Suppressor macrophage treated with lipopolysaccharide for 4 hours (primary cell): ENCODE measurements around the gene ABTB1.
"Not testable (repeated sequence)": the region's sequence is repeated elsewhere in the genome, so short reads cannot be mapped to it uniquely, and the experiment has no call there.

Experiments
- DNase-seq: peaks from one replicate; pipeline ENCODE4 v3.0.0-alpha.2; 2020

Gene ABTB1

DNA sequence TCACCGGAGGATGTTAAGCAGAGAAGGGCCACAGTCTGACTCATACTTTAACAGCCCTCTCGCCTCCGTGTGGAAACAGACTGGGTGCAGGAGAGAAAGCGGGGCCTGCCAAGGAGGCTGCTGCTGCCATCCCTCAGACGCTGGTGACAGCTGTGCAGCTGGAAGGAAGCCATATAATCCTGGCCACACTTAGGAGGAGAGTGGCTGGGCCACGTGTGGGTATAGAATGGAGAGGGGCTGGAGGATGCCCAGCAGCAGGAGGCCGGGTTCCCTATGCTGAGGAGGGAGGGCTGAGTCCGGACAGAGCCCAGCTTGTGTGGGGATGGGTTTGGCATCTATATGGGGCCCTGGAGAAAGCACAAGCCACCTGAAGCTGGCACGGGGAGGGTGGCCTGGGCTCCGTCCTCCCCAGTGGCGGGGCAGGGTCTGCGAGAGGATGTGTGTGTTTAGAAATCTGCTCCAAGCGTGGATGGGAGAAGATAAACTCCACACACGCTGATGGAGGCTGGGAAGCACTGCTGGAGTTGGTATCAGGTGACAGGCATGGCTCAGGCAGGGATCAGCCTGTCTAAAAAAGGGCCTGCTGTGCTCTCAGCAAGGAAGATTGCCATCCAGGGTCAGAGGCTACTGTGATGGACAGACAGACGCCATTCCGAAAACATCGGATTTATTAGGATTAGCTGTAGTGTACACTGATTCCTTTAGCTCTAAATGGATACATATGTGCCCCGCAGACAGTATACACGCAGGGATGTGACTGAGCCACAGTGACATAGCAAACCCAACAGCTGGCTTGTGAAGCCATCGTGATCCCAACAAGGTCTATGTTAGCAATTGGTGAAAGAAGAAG lies 15.9 kb downstream of the ABTB1 start:
- DNase-seq: no peak

- no peak for DNase-seq
Measured at GRCh38 chr3:127689266-127689860, 16.6 kb downstream of the ABTB1 start.

- DNase-seq: no peak
Measured at GRCh38 chr3:127690106-127690505, 17.4 kb downstream of the ABTB1 start.

DNA sequence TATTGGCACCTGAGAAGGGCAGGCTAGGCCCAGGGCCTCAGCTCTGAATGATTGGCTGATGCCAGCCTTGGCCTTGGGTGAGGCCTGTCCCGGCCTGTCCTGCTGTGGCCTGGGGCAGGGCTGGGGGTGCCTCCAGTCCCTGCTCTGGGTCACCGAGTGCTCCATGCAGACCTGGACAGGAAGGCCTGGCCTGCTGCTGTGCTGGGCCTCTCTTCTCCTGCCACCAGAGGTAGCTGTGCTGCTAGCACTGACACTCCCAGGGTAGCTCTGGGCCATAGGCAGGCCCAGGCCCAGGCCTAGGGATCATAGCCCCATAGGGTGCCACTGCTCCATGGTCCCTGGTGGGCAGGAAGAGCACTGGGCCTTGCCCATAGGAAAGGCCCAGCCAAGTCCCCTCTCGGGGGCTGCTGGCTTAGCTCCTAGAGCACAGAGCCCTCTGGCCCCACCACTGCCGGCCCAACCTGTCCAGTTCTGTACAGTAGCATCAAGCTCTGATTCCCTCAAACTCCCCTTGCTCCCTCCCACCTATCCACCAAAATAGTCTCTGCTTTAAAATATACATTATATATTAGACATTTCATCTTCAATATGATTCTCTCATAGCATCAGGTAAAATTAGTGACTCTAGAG lies 18.2 kb downstream of the ABTB1 start:
- DNase-seq: no peak

DNA sequence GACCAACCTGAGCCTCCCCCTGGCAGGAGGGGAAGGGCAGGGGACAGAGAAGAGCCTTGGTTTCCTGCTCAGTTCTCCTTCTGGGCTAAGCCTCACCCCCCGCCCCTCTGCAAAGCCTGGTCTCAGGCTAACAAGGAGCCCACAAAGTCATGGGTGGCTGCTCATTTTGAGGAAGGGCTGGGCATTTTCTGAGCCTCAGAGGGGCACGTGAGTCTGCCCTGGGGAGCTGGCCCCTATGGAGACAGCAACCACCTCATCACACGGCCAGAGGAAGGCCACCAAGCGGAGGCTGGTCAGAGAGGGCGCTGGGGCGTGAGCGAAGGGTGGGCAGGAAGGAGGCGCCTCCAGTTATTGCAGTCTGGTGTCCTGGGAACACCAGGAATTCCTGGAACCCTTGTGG lies 18.7 kb downstream of the ABTB1 start:
- no peak for DNase-seq

- no peak for DNase-seq
Measured at GRCh38 chr3:127691974-127692373, 19.2 kb downstream of the ABTB1 start.

- no peak for DNase-seq
Measured at GRCh38 chr3:127692501-127693335, 20.0 kb downstream of the ABTB1 start.

GRCh38 chr3:127693336-127693843 lies 20.6 kb downstream of the ABTB1 start:
- DNase-seq: no peak

- DNase-seq: no peak
Measured at GRCh38 chr3:127694467-127695215, 21.9 kb downstream of the ABTB1 start.

DNA sequence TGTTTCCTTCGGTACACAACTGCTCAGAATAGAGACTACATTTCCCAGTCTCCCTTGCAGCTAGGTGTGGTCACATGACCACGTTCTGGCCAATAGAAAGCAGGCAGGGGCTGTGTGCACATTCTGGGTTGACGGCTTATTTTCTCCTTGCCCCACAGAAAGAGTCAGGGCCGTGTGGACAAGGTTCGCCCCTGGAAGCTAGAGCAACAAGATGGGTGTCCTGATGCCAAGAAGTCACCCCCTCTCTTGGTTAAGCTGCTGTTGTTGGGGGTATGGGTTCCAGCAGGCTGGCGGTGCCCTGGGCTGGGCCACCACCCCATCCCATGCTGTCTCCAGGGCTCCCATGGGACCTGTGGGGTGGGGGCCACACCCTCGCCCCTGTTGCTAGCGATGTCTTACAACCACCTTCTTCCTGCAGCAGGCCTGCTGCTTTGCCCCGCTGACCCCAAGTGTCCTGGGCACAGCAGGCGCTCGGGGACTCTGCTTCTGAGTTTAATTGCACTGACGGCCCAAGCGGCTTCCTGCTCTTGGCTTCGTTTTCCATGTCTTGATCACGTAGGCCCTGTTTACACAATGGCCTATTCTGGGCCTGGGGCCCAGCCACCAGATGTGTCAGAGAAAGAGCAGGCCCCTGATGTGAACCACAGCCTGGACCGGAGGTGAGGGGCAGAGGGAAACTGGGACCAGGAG lies 24.9 kb downstream of the ABTB1 start:
- peak; percentile 39 for DNase-seq

GRCh38 chr3:127698286-127698685 lies 25.5 kb downstream of the ABTB1 start:
- DNase-seq: no peak

DNA sequence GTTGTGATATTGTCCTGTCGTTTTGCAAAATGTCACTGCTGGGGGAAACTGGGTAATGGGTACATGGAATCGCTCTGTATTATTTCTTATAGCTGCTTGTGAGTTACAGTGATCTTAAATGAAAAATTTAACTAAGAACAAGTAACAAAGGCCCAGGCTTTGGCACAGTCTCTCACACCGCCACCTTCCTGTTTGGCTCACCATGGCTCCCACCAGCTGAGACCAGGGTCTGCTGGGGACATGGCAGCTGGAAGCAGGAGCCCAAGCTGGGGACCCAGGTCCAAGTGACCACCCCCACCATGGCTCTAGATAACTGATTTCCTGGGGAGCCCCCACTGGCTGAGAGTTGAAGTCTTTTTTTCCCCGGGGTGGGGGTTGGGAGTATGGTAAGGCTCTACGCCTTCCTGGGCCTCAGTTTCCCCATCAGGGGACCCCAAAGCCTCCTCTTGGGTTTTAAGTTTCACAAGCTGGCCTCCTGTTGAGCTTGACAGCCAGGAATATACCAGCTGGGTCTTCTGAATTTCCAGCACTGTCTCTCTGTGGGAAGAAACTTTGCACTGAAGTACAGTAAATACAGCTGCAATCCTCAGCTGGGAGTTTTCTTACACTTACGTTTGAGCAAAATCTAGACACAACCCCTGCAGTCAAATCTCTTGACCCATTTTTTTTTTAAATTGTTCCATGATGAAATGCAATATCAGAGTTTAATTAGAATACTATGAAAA lies 26.1 kb downstream of the ABTB1 start:
- DNase-seq: no peak

- no peak for DNase-seq
Measured at GRCh38 chr3:127699416-127700300, 26.9 kb downstream of the ABTB1 start.

- DNase-seq: no peak
Measured at GRCh38 chr3:127700406-127700805, 27.7 kb downstream of the ABTB1 start.

- no peak for DNase-seq
Measured at GRCh38 chr3:127701280-127701911, 28.6 kb downstream of the ABTB1 start.

DNA sequence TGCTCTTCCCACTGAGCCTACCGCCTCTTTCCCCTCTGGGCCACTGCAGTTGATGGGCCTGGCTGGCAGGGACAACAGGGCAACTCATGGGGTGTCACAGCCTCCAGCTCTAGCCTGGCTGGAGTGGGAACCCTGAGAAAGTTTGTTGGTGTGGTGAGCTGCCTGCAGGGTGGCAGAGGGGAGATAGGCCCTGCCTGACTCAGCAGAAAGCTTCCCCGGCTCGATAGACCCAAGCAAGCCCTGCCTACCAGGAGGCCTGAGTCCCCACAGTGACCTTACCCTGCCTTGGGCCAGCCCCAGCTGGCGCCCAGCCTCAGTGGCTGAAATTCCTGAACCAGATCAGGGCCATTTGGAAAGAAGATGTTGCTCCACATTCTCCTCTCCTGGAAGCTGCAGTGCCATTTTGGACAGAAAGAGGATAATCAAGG lies 29.4 kb downstream of the ABTB1 start:
- no peak for DNase-seq

GRCh38 chr3:127704840-127705239 lies 32.1 kb downstream of the ABTB1 start:
- DNase-seq: not testable (repeated sequence)

GRCh38 chr3:127706312-127706711 lies 33.6 kb downstream of the ABTB1 start:
- no peak for DNase-seq

DNA sequence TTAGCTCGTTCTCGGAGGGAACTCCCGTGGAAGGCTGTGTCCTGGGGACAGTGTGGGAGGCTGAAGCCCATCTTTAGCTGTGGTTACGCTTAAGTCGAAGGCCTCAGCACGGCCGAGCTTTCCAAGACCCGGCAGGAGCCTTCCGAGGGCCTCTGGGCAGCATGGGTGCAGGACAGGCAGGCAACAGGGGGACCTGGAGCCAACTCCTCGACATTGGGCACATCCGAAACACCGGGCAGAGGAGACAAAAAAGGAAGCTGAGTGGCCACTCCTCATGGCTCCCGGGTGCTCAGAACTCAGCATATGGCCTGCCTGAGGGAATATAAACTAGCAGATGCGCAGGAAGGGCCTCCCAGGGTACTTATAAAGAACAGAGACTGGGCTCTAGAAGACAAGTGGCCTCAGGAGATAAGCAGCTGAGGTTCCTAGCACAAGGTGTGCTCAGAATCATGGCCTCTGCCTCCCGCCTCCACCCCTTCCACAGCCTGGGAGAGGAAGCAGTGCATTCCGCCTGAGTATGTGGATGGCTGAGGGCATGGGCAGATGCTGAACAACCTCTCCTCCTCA lies 34.1 kb downstream of the ABTB1 start:
- no peak for DNase-seq
